B cell (primary cell): ENCODE measurements around the gene LKAAEAR1. TPM values are rescaled to one million over a fixed set of nuclear protein-coding genes. Genes with fewer than 3 reads are reported as not detected.

Experiments used
- ATAC-seq: fragments of 200-7000 bp; cut with Tn5 transposase; one replicate; pipeline ENCODE4 v1.10.0; 2021; ENCODE audit warnings: low read depth, mild to moderate bottlenecking, moderate number of reproducible peaks, moderate library complexity
- CTCF ChIA-PET: fragments of 350-600 bp; sonication (Branson Sonifier 250); formaldehyde crosslinking; loops from one replicate; lab custom pipeline; 2021; ENCODE audit warnings: antibody characterized with exemption, inconsistent platforms; lab: Charles Lee
- POLR2A ChIA-PET: fragments of 350-600 bp; sonication (Branson Sonifier 250); formaldehyde crosslinking; loops from one replicate; lab custom pipeline; 2021; ENCODE audit warnings: antibody characterized with exemption; lab: Charles Lee
- DNase-seq: peaks from one replicate; pipeline ENCODE4 v3.0.0; 2013
- H2AFZ ChIP-seq: 2 replicates; pipeline ENCODE4 v1.6.1; 2012; ENCODE audit warnings: mild to moderate bottlenecking, low read depth, low read length; ENCODE audit not compliant: insufficient read depth, poor library complexity, severe bottlenecking
- H3K27ac ChIP-seq, 2 donors: 1 replicate in 1 of 2; 2 replicates in 1 of 2; pipeline ENCODE4 v1.5.1; 2012 to 2013; ENCODE audit warnings: low read length in 2 of 2, mild to moderate bottlenecking in 2 of 2, moderate library complexity in 1 of 2
- H3K27me3 ChIP-seq, 4 experiments: fragments of 200-600 bp in 1 of 4; sonication (generic) in 1 of 4; replicated peaks in 1 of 4; 1 replicate in 2 of 4; 2 replicates in 2 of 4; pipeline versions ENCODE4 v1.6.1 to v1.7.0; 2013 to 2016; ENCODE audit warnings: low read length in 3 of 4, mild to moderate bottlenecking in 2 of 4, mixed read lengths in 1 of 4, moderate library complexity in 1 of 4; ENCODE audit not compliant: insufficient read depth in 4 of 4, control insufficient read depth in 3 of 4; ENCODE audit errors: control extremely low read depth in 1 of 4
- H3K36me3 ChIP-seq, 2 experiments: replicated peaks in 1 of 2; 1 replicate in 1 of 2; 2 replicates in 1 of 2; pipeline versions ENCODE4 v1.6.1 to v1.7.1; 2013; ENCODE audit warnings: low read length in 1 of 2; ENCODE audit not compliant: insufficient read depth in 2 of 2, control insufficient read depth in 1 of 2; ENCODE audit errors: control extremely low read depth in 1 of 2, extremely low read depth in 1 of 2
- H3K4me1 ChIP-seq, 2 donors: fragments of 200-600 bp in 1 of 2; sonication (generic) in 1 of 2; 1 replicate in 1 of 2; 2 replicates in 1 of 2; pipeline versions ENCODE4 v1.5.1 to v1.6.1; 2013 to 2017; ENCODE audit warnings: low read length in 2 of 2; ENCODE audit not compliant: control insufficient read depth in 2 of 2, insufficient read depth in 2 of 2
- H3K4me2 ChIP-seq: replicated peaks from 2 replicates; pipeline ENCODE3; 2012; ENCODE audit warnings: mild to moderate bottlenecking, low read depth, low read length; ENCODE audit not compliant: poor library complexity, severe bottlenecking
- H3K4me3 ChIP-seq, 5 experiments: fragments of 200-600 bp in 1 of 5; sonication (generic) in 1 of 5; 1 replicate in 3 of 5; 2 replicates in 2 of 5; pipeline versions ENCODE4 v1.5.1 to v1.7.0; 2011 to 2016; ENCODE audit warnings: low read length in 4 of 5, mild to moderate bottlenecking in 4 of 5, low read depth in 2 of 5, control low read depth in 1 of 5, moderate library complexity in 1 of 5; ENCODE audit not compliant: insufficient read depth in 1 of 5; ENCODE audit errors: control extremely low read depth in 1 of 5, extremely low read depth in 1 of 5
- H3K79me2 ChIP-seq: fragments of 200-600 bp; sonication (generic); one replicate; pipeline ENCODE4 v1.6.0; 2016; ENCODE audit warnings: low read length; ENCODE audit not compliant: control insufficient read depth, insufficient read depth
- H3K9ac ChIP-seq: fragments of 200-600 bp; sonication (generic); 2 replicates; pipeline ENCODE4 v1.6.1; 2017; ENCODE audit warnings: mild to moderate bottlenecking, low read length, moderate library complexity
- H3K9me3 ChIP-seq, 3 donors: one replicate each; pipeline versions ENCODE4 v1.6.1 to v1.7.1; 2013; ENCODE audit warnings: low read length in 2 of 3; ENCODE audit not compliant: control insufficient read depth in 2 of 3, insufficient read depth in 1 of 3; ENCODE audit errors: control extremely low read depth in 1 of 3
- H4K20me1 ChIP-seq: 2 replicates; pipeline ENCODE4 v1.6.0; 2012; ENCODE audit warnings: mild to moderate bottlenecking, low read length; ENCODE audit not compliant: insufficient read depth, control insufficient read depth, poor library complexity, severe bottlenecking
- H3K27ac Mint-ChIP-seq: one replicate; pipeline ENCODE4 v1.8.0; 2021; ENCODE audit warnings: mixed read lengths
- H3K27me3 Mint-ChIP-seq: one replicate; pipeline ENCODE4 v1.8.0; 2021; ENCODE audit warnings: mixed read lengths
- H3K4me1 Mint-ChIP-seq: one replicate; pipeline ENCODE4 v1.8.0; 2021; ENCODE audit warnings: mixed read lengths
- H3K4me3 Mint-ChIP-seq: one replicate; pipeline ENCODE4 v1.8.0; 2021; ENCODE audit warnings: mixed read lengths
- H3K9me3 Mint-ChIP-seq: one replicate; pipeline ENCODE4 v1.8.0; 2022; ENCODE audit warnings: mixed read lengths; ENCODE audit not compliant: insufficient read depth
- EZH2 ChIP-seq: IDR thresholded peaks from 2 replicates; pipeline ENCODE4 v1.6.1; 2012; ENCODE audit warnings: borderline replicate concordance, low read depth, mild to moderate bottlenecking, moderate library complexity, low read length; ENCODE audit not compliant: insufficient read depth, poor library complexity, severe bottlenecking
- WGBS: methylation state at CpG from one replicate; pipeline ENCODE4 v1.1.5; 2013; ENCODE audit warnings: missing lambda C conversion rate; ENCODE audit not compliant: insufficient coverage; 5-methylcytosine and 5-hydroxymethylcytosine counted together
- intact Hi-C: fragments of 100-400 bp; cut with micrococcal nuclease; formaldehyde crosslinking; loops from one replicate; pipeline ENCODE4 v1.10.0; 2022
- polyA plus RNA-seq: library from polyadenylated mRNA; depleted of rRNA; stranded (reverse); fragments of >200 nt; gene quantifications from 2 replicates; pipeline ENCODE4 v1.2.3, GENCODE V29; 2012
- total RNA-seq, 2 donors: library from RNA; stranded (reverse); fragments of 120-200 nt in 1 of 2; gene quantifications; 1 replicate in 1 of 2; 2 replicates in 1 of 2; pipeline versions ENCODE4 v1.2.3 to v1.2.4, GENCODE V29; 2013 to 2022
- TF ChIP-seq, protein P1 (sequence below): fragments of 200-600 bp; IDR thresholded peaks from one replicate; pipeline ENCODE4 v1.8.0; 2022; ENCODE audit warnings: antibody characterized with exemption, mild to moderate bottlenecking

LKAAEAR1 gene
- total and polyA plus RNA-seq, 2 donors (not counting 1 experiment from before 2014, with no cell fraction given): 1.9 TPM; not detected in 1

DNA sequence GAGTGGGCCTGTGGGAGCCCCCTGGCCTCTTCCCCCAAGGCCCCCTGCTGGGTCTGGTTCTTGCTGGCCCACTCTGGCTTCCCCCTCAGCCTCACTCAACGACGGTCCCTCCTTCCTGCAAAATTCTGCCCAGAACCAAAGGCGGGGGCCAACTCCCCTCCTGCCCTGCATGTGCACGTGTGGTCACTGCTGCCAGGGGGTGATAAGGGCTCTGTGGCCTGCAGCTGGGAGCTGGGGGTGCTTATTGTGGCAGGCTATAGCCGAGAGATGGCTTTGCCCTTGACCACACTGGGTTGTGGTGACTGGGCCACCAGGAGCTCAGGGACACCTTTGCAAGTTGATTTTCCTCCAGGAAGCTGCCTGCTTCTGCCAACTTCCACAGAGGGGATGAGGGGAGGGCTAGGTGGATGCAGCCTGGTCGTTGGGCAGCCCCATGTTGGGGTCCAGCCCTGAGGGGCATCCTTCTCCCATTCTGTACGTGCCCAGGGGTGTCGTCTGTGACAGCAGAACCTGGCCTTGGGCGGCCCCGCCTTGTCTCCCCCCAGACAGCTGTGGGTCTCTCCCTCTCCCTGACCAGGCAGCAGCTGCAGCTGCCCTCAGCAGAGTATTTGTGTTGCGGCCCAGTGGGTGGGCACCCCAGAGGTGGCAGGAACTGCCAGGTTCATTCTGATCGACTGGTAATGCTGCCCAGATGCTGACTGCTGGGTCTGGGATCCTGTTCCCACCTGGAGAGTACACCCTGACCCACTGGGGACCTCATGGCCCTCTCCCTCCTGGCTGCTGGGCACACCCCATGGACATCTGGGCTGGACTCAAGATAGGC is 15.6 kb downstream of the LKAAEAR1 start:
- H3K4me1 ChIP-seq: peaks cover 55 to 87% of the 10 kb centered on the region in 2 donors
- intact Hi-C loops: no loop called here
- CTCF ChIA-PET: interaction anchor here (1.1 to 2.3 kb wide), 7 partner anchors 9 to 52 kb away, joined by 3 to 10 read pairs (median 8); partner anchors contain the start of genes LKAAEAR1 and RGS19

More for the DNA sequence above, 15.6 kb downstream of the LKAAEAR1 start:
- Mint-ChIP-seq H3K4me3 (no peak overlapping the region), H3K27ac (peak overlapping the region; percentile 53), H3K9me3 (no peaks in the 10 kb centered on the region), H3K27me3 (no peaks in the 10 kb centered on the region), H3K4me1 (peaks cover 68% of the 10 kb centered on the region)
- Histone ChIP-seq H3K27me3 (no peaks in the 10 kb centered on the region), H2AFZ (no peak overlapping the region), H3K9me3 (no peaks in the 10 kb centered on the region), H3K79me2 (peaks cover 25% of the 10 kb centered on the region), H3K4me3 (no peak overlapping the region), H3K27ac (no peak overlapping the region), H4K20me1 (peaks cover 44% of the 10 kb centered on the region), H3K36me3 (peaks cover 0 to 20% of the 10 kb centered on the region in 2 experiments), H3K9ac (no peak overlapping the region), H3K4me2 (no peak overlapping the region)
- 64% methylated on average over 8 of the region's 12 CpGs for WGBS
- POLR2A ChIA-PET: interaction anchor here (2.5 kb wide), 1 partner anchor 10 kb away, joined by 19 read pairs; the partner anchor contains the start of genes OPRL1 and RGS19
- ATAC-seq: no peak
- DNase-seq: no peak
- no peak for TF ChIP-seq EZH2
- TF ChIP-seq, protein P1, sequence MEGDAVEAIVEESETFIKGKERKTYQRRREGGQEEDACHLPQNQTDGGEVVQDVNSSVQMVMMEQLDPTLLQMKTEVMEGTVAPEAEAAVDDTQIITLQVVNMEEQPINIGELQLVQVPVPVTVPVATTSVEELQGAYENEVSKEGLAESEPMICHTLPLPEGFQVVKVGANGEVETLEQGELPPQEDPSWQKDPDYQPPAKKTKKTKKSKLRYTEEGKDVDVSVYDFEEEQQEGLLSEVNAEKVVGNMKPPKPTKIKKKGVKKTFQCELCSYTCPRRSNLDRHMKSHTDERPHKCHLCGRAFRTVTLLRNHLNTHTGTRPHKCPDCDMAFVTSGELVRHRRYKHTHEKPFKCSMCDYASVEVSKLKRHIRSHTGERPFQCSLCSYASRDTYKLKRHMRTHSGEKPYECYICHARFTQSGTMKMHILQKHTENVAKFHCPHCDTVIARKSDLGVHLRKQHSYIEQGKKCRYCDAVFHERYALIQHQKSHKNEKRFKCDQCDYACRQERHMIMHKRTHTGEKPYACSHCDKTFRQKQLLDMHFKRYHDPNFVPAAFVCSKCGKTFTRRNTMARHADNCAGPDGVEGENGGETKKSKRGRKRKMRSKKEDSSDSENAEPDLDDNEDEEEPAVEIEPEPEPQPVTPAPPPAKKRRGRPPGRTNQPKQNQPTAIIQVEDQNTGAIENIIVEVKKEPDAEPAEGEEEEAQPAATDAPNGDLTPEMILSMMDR: no peak
